Choroid plexus epithelial cell (primary cell): Measurements from ENCODE around the gene PODN.

Source experiments
- DNase-seq: peaks from one replicate; pipeline ENCODE4 v3.0.0-alpha.2; 2010; ENCODE audit warnings: low read depth
- H3K4me3 ChIP-seq: 2 replicates; pipeline ENCODE4 v1.5.1; 2011; ENCODE audit warnings: low read depth, mild to moderate bottlenecking, control low read depth, low read length, moderate library complexity
- CTCF ChIP-seq: conservative IDR thresholded peaks from 2 replicates; pipeline ENCODE4 v1.5.1; 2011; ENCODE audit warnings: low read depth, mild to moderate bottlenecking, control low read depth, inconsistent platforms, low read length, moderate library complexity

PODN gene

GRCh38 chr1:53068314-53069099 lies 6.5 kb downstream of the PODN start:
- no peak for TF ChIP-seq CTCF
- DNase-seq: no peak
- H3K4me3 ChIP-seq: no peak overlapping the region

DNA sequence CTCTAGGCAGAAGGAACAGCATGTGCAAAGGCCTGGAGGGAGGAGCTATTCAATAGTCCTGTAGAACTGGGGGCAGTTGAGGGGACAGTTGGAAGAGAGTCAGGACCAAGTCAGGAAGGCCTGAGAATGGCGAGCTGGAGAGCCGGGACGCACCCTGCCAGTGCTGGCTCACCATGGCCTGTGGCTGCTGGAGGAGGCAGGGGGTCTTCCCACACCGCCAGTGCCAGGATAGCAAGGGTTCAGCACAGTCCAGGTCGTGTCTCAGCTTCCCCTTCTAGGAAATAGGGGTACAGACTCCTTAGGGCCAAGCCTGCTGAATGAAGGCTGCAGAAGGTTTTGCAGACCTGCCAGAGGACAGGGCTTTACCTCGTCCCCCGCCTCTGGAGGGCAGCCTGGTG lies 7.3 kb downstream of the PODN start:
- no peak for DNase-seq
- no peak for TF ChIP-seq CTCF
- H3K4me3 ChIP-seq: no peak overlapping the region

DNA sequence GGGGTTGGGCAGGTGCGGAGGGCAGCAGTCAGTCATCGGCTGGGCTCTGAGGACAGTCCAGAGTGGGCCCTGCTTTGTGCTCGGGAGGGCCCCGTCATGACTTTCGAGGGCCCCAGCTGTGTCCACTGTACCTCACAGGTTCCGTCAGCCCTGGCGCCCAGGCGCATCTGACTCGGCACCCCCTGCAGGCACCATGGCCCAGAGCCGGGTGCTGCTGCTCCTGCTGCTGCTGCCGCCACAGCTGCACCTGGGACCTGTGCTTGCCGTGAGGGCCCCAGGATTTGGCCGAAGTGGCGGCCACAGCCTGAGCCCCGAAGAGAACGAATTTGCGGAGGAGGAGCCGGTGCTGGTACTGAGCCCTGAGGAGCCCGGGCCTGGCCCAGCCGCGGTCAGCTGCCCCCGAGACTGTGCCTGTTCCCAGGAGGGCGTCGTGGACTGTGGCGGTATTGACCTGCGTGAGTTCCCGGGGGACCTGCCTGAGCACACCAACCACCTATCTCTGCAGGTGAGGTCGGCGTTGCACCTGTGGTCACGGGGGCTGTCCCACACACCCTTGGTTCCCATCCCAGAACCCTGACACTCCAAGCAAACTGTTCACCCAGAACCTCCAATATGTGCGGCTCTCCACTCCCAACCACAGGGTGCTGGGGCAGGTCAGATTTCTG lies 7.8 kb downstream of the PODN start:
- no peak for DNase-seq
- H3K4me3 ChIP-seq: no peak overlapping the region
- TF ChIP-seq CTCF: no peak

GRCh38 chr1:53070621-53071020 lies 8.6 kb downstream of the PODN start:
- no peak for TF ChIP-seq CTCF
- DNase-seq: no peak
- no peak overlapping the region for H3K4me3 ChIP-seq

DNA sequence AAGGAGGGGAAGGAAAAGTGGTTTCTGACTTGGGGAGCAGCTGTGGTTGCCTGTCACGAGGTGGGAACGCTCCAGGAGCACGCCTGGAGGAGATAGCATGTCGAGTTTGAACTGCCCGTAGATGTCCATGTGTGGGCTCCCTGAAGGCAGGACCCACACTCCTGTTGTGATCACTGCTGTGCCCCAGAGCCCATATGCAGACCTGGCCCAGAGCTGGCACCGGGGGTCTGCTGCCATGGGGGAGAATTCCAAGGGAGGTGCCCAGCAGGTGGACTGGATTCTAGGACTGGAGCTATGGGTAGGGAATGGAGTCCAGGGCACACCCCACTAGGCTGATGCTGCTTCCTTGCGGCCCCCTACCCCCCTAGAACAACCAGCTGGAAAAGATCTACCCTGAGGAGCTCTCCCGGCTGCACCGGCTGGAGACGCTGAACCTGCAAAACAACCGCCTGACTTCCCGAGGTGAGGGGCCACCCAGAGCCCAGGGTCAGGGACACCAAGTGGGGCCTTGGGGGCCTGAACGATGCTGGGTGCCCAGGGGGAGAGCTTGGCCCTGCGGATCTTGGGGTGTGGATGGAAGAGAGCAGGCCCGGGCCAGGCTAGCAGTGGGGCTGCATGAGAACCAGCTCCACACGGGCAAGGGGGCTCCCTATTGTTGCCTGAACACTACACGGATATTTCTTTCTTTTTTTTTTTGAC lies 9.3 kb downstream of the PODN start:
- no peak for TF ChIP-seq CTCF
- DNase-seq: no peak
- no peak overlapping the region for H3K4me3 ChIP-seq

- no peak overlapping the region for H3K4me3 ChIP-seq
- no peak for DNase-seq
- no peak for TF ChIP-seq CTCF
Observed at GRCh38 chr1:53071915-53072314, 9.9 kb downstream of the PODN start.
